SK-N-SH treated with all-trans-retinoic acid at 6 μM for 48 hours (cell line): Measurements from ENCODE around the gene TMEM165.

Experiments used
- ATAC-seq: fragments of 200-7000 bp; cut with Tn5 transposase; 3 replicates; pipeline ENCODE4 v1.9.1; 2020; ENCODE audit warnings: mild to moderate bottlenecking, moderate library complexity
- ARNTL ChIP-seq: fragments of 450-650 bp; formaldehyde crosslinking; IDR thresholded peaks from 2 replicates; pipeline ENCODE4 v1.5.0; 2020; ENCODE audit warnings: low read depth, mild to moderate bottlenecking, moderate library complexity, borderline replicate concordance
- BACH2 ChIP-seq: fragments of 250-450 bp; sonication (Bioruptor Pico); IDR thresholded peaks from 2 replicates; pipeline ENCODE4 v1.9.0; 2021; ENCODE audit warnings: mild to moderate bottlenecking, borderline replicate concordance
- CREB5 ChIP-seq: fragments of 250-450 bp; sonication (Bioruptor Pico); IDR thresholded peaks from 2 replicates; pipeline ENCODE4 v1.5.1; 2020; ENCODE audit warnings: low read depth, mild to moderate bottlenecking, moderate library complexity
- CSRNP3 ChIP-seq: fragments of 250-450 bp; sonication (Bioruptor Pico); IDR thresholded peaks from 2 replicates; pipeline ENCODE4 v1.5.1; 2021; ENCODE audit warnings: mild to moderate bottlenecking, moderate library complexity
- ESRRG ChIP-seq: fragments of 250-450 bp; sonication (Bioruptor Pico); IDR thresholded peaks from 2 replicates; pipeline ENCODE4 v1.6.1; 2021; ENCODE audit warnings: mild to moderate bottlenecking
- GLIS3 ChIP-seq: fragments of 250-450 bp; sonication (Bioruptor Pico); IDR thresholded peaks from 2 replicates; pipeline ENCODE4 v1.5.0; 2020; ENCODE audit warnings: mild to moderate bottlenecking, moderate library complexity
- ISL1 ChIP-seq: fragments of 250-450 bp; sonication (Bioruptor Pico); IDR thresholded peaks from 2 replicates; pipeline ENCODE4 v2.1.2; 2022; ENCODE audit warnings: mild to moderate bottlenecking, moderate library complexity
- OSR1 ChIP-seq: fragments of 250-450 bp; sonication (Bioruptor Pico); IDR thresholded peaks from 2 replicates; pipeline ENCODE4 v1.8.0; 2022; ENCODE audit warnings: moderate library complexity, mild to moderate bottlenecking, inconsistent platforms
- PATZ1 ChIP-seq: fragments of 250-450 bp; sonication (Bioruptor Pico); IDR thresholded peaks from 2 replicates; pipeline ENCODE4 v1.8.0; 2020; ENCODE audit warnings: mild to moderate bottlenecking, moderate library complexity, borderline replicate concordance
- POU6F1 ChIP-seq: fragments of 250-450 bp; sonication (Bioruptor Pico); IDR thresholded peaks from 2 replicates; pipeline ENCODE4 v1.8.0; 2021; ENCODE audit warnings: low read depth, mild to moderate bottlenecking, moderate library complexity, borderline replicate concordance
- PPARA ChIP-seq: fragments of 250-450 bp; sonication (Bioruptor Pico); IDR thresholded peaks from 2 replicates; pipeline ENCODE4 v1.5.0; 2020; ENCODE audit warnings: mild to moderate bottlenecking, borderline replicate concordance
- RARB ChIP-seq: fragments of 250-450 bp; sonication (Bioruptor Pico); IDR thresholded peaks from 2 replicates; pipeline ENCODE4 v1.8.0; 2021; ENCODE audit warnings: mild to moderate bottlenecking, moderate library complexity
- SNAI2 ChIP-seq: fragments of 250-450 bp; sonication (Bioruptor Pico); IDR thresholded peaks from 2 replicates; pipeline ENCODE4 v1.5.0; 2020; ENCODE audit warnings: mild to moderate bottlenecking, moderate library complexity
- TCF4 ChIP-seq: fragments of 250-450 bp; sonication (Bioruptor Pico); IDR thresholded peaks from 2 replicates; pipeline ENCODE4 v1.8.0; 2021; ENCODE audit warnings: mild to moderate bottlenecking, moderate library complexity, borderline replicate concordance
- TOX ChIP-seq: fragments of 250-450 bp; sonication (Bioruptor Pico); IDR thresholded peaks from 2 replicates; pipeline ENCODE4 v1.8.0; 2021; ENCODE audit warnings: mild to moderate bottlenecking, moderate library complexity, borderline replicate concordance
- TSHZ2 ChIP-seq: fragments of 250-450 bp; sonication (Bioruptor Pico); IDR thresholded peaks from 2 replicates; pipeline ENCODE4 v1.5.0; 2020; ENCODE audit warnings: mild to moderate bottlenecking, moderate library complexity
- ZC3H10 ChIP-seq: fragments of 250-450 bp; sonication (Bioruptor Pico); IDR thresholded peaks from 2 replicates; pipeline ENCODE4 v1.5.1; 2021; ENCODE audit warnings: mild to moderate bottlenecking, moderate library complexity
- ZFP3 ChIP-seq: fragments of 250-450 bp; sonication (Bioruptor Pico); IDR thresholded peaks from 2 replicates; pipeline ENCODE4 v1.5.0; 2020; ENCODE audit warnings: mild to moderate bottlenecking, moderate library complexity
- ZFP30 ChIP-seq: fragments of 450-650 bp; formaldehyde crosslinking; IDR thresholded peaks from 2 replicates; pipeline ENCODE4 v1.5.0; 2022; ENCODE audit warnings: mild to moderate bottlenecking, moderate library complexity
- ZNF565 ChIP-seq: fragments of 450-650 bp; formaldehyde crosslinking; conservative IDR thresholded peaks from 2 replicates; pipeline ENCODE4 v1.5.0; 2020; ENCODE audit warnings: low read depth, mild to moderate bottlenecking, moderate library complexity
- ZNF8 ChIP-seq: fragments of 450-650 bp; formaldehyde crosslinking; IDR thresholded peaks from 2 replicates; pipeline ENCODE4 v1.5.0; 2020; ENCODE audit warnings: mild to moderate bottlenecking, moderate library complexity

TMEM165 gene

GRCh38 chr4:55378617-55379467 lies 16.9 kb upstream of the TMEM165 start:
- ATAC-seq, result no peak
- no peak for TF ChIP-seq ISL1 (CRISPR knock-in tag)
- no peak for TF ChIP-seq ZFP30 (CRISPR knock-in tag)
- TF ChIP-seq POU6F1, result no peak
- TF ChIP-seq RARB, result no peak
- TF ChIP-seq OSR1 (CRISPR knock-in tag), result no peak
- no peak for TF ChIP-seq TOX (CRISPR knock-in tag)
- no peak for TF ChIP-seq ARNTL
- no peak for TF ChIP-seq TSHZ2 (CRISPR knock-in tag)
- no peak for TF ChIP-seq CREB5
- TF ChIP-seq PATZ1 (CRISPR knock-in tag), result no peak
- TF ChIP-seq SNAI2 (CRISPR knock-in tag), result no peak
- no peak for TF ChIP-seq BACH2
- TF ChIP-seq PPARA (CRISPR knock-in tag), result no peak
- no peak for TF ChIP-seq ZNF565 (CRISPR knock-in tag)
- no peak for TF ChIP-seq ESRRG (CRISPR knock-in tag)
- TF ChIP-seq TCF4 (CRISPR knock-in tag), result no peak
- TF ChIP-seq ZC3H10, result no peak
- TF ChIP-seq GLIS3 (CRISPR knock-in tag), result no peak
- no peak for TF ChIP-seq CSRNP3 (CRISPR knock-in tag)
- no peak for TF ChIP-seq ZFP3

- no peak for ATAC-seq
- no peak for TF ChIP-seq POU6F1
- no peak for TF ChIP-seq ZNF8 (CRISPR knock-in tag)
- TF ChIP-seq RARB, result no peak
Observed at GRCh38 chr4:55380576-55380975, 15.2 kb upstream of the TMEM165 start.
